Retinal pigment epithelial cell (primary cell): ENCODE data around the gene NOG.
A peak's percentile ranks its signal among the peaks of the same experiment; 100 is the strongest.

Source experiments
- DNase-seq: peaks from one replicate; pipeline ENCODE4 v3.0.0-alpha.2; 2010; ENCODE audit warnings: low read depth
- H3K4me3 ChIP-seq: 2 replicates; pipeline ENCODE4 v1.5.1; 2011; ENCODE audit warnings: mild to moderate bottlenecking, low read length, control low read depth, moderate library complexity
- TF ChIP-seq, protein P1 (sequence below): conservative IDR thresholded peaks from 2 replicates; pipeline ENCODE4 v1.5.1; 2011; ENCODE audit warnings: low read depth, low read length, control low read depth, inconsistent platforms

The NOG gene

GRCh38 chr17:56593646-56594319, at the start of gene NOG:
Gene NOG, plus strand, starts transcription at chr17:56593699. Its CDS starts 525 bp downstream, at chr17:56594224.
- DNase-seq, result no peak
- H3K4me3 ChIP-seq, result peak within 1 kb of the TSS; percentile 69
- TF ChIP-seq, protein P1, sequence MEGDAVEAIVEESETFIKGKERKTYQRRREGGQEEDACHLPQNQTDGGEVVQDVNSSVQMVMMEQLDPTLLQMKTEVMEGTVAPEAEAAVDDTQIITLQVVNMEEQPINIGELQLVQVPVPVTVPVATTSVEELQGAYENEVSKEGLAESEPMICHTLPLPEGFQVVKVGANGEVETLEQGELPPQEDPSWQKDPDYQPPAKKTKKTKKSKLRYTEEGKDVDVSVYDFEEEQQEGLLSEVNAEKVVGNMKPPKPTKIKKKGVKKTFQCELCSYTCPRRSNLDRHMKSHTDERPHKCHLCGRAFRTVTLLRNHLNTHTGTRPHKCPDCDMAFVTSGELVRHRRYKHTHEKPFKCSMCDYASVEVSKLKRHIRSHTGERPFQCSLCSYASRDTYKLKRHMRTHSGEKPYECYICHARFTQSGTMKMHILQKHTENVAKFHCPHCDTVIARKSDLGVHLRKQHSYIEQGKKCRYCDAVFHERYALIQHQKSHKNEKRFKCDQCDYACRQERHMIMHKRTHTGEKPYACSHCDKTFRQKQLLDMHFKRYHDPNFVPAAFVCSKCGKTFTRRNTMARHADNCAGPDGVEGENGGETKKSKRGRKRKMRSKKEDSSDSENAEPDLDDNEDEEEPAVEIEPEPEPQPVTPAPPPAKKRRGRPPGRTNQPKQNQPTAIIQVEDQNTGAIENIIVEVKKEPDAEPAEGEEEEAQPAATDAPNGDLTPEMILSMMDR, result no peak

- DNase-seq, result no peak
- TF ChIP-seq, protein P1, result no peak
- H3K4me3 ChIP-seq, result no peak overlapping the region
Measured at GRCh38 chr17:56545106-56545505, 48.4 kb upstream of the NOG start.

- H3K4me3 ChIP-seq, result no peak overlapping the region
- DNase-seq, result no peak
- TF ChIP-seq, protein P1, result no peak
Measured at GRCh38 chr17:56545930-56546329, 47.6 kb upstream of the NOG start.

GRCh38 chr17:56548661-56549060, 44.8 kb upstream of the NOG start:
- H3K4me3 ChIP-seq, result no peak overlapping the region
- TF ChIP-seq, protein P1, result no peak
- no peak for DNase-seq

DNA sequence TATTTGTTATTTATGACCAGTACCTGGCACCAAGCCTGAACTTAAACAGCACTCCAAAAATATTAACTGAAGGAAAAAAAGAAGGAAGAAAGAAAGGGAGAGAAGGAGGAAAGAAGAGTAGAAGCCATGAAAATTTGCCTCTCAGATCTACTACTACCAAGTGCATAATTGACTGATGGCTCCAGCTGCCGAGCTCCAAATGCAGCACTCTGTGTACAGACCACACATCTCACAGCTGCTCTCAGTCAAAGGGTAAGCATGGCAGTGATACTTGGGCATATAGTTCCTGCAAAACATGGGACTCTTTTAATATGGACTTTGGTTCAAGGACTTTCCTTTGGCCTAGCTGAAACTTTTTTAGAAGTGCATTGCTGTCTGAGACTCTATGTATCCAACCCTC, 44.0 kb upstream of the NOG start:
- TF ChIP-seq, protein P1, result no peak
- no peak overlapping the region for H3K4me3 ChIP-seq
- no peak for DNase-seq

GRCh38 chr17:56557682-56558081, 35.8 kb upstream of the NOG start:
- H3K4me3 ChIP-seq, result no peak overlapping the region
- DNase-seq, result no peak
- TF ChIP-seq, protein P1, result no peak

DNA sequence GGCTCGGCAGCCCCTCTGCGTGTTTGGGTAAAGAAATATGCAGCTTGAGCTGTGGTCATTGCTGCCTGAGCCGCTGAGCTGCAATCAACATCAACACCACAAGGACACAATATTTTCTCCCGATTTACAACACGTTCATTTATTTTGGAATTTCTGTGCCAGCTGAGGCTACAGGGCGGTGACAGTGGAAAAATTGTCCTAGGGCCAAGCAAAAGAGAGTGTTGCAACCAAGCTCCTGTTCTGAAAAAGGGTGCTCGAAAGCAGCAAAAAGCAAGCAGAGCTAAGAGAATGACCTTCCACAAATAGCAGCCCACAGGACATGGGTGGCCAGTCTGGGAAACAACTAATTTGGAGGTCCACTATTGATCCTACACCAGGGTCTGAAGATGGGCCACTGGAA, 35.4 kb upstream of the NOG start:
- TF ChIP-seq, protein P1, result no peak
- no peak overlapping the region for H3K4me3 ChIP-seq
- DNase-seq, result no peak
